K562 (cell line): ENCODE measurements around the gene SPHK2. TPM values are rescaled to one million over a fixed set of nuclear protein-coding genes. Genes with fewer than 3 reads are reported as not detected.

Experiments used
- ATAC-seq: fragments of 200-7000 bp; cut with Tn5 transposase; 3 replicates; pipeline ENCODE4 v1.9.1; 2020; ENCODE audit warnings: moderate library complexity
- BruUV-seq: library from RNA; stranded (reverse); fragments of 400-500 nt; replicated peaks from 2 replicates; lab custom pipeline; 2021; lab: Mats Ljungman, UMichigan
- CTCF ChIA-PET: fragments of 300-600 bp; formaldehyde crosslinking; extraction: SDS; loops from one replicate; lab custom pipeline; 2021; ENCODE audit warnings: low intra/inter-chr PET ratio; lab: Yijun Ruan, JAX
- POLR2A ChIA-PET: fragments of 300-600, 350-650 bp; sonication (Branson Sonifier 250); formaldehyde crosslinking; extraction: SDS; loops from one replicate; lab custom pipeline; 2021; ENCODE audit warnings: antibody characterized with exemption, inconsistent platforms; lab: Yijun Ruan, JAX
- DNase-seq, 4 experiments: peaks; one replicate each; pipeline versions ENCODE4 v3.0.0 to v3.0.0-alpha.2; 2011 to 2018; ENCODE audit warnings: low spot score in 3 of 4, mixed read lengths in 3 of 4; ENCODE audit errors: extremely low read depth in 1 of 4
- FAIRE-seq: peaks from 2 replicates; lab custom pipeline; 2011; peaks lifted over from hg19 to GRCh38; lab: Jason Lieb, UNC
- H2AFZ ChIP-seq: 2 replicates; pipeline ENCODE4 v1.6.0; 2011; ENCODE audit warnings: low read depth, low read length, control low read depth, inconsistent platforms
- H3K27ac ChIP-seq: fragments of 200-600 bp; 3 replicates; pipeline ENCODE4 v1.8.0; 2011; ENCODE audit warnings: low read depth, mild to moderate bottlenecking, control low read depth, inconsistent platforms, low read length, moderate library complexity, mixed read lengths; ENCODE audit errors: extremely low read depth
- H3K27me3 ChIP-seq, 2 experiments: fragments of 300-600 bp in 1 of 2; 2 replicates in 1 of 2; 3 replicates in 1 of 2; pipeline versions ENCODE4 v1.6.0 to v1.8.0; 2011; ENCODE audit warnings: inconsistent platforms in 2 of 2, low read length in 2 of 2, mild to moderate bottlenecking in 1 of 2, mixed read lengths in 1 of 2, moderate library complexity in 1 of 2; ENCODE audit not compliant: control insufficient read depth in 2 of 2, insufficient read depth in 2 of 2
- H3K36me3 ChIP-seq: fragments of 300-600 bp; 3 replicates; pipeline ENCODE4 v1.8.0; 2011; ENCODE audit warnings: mild to moderate bottlenecking, low read length, inconsistent platforms; ENCODE audit not compliant: control insufficient read depth, insufficient read depth
- H3K4me1 ChIP-seq, 2 experiments: fragments of 200-600 bp in 1 of 2; replicated peaks in 1 of 2; 2 replicates in 1 of 2; 3 replicates in 1 of 2; pipeline versions ENCODE4 v1.5.1 to v1.8.0; 2011; ENCODE audit warnings: inconsistent platforms in 2 of 2, low read length in 2 of 2, mild to moderate bottlenecking in 1 of 2, mixed read lengths in 1 of 2, moderate library complexity in 1 of 2; ENCODE audit not compliant: control insufficient read depth in 2 of 2, insufficient read depth in 2 of 2
- H3K4me2 ChIP-seq: 2 replicates; pipeline ENCODE4 v1.6.1; 2011; ENCODE audit warnings: low read length, control low read depth, inconsistent platforms, mixed read lengths; ENCODE audit not compliant: insufficient read depth
- H3K4me3 ChIP-seq: fragments of 200-600 bp; sonication (generic), shearing (Covaris generic); 2 replicates; pipeline ENCODE4 v1.5.1; 2016; ENCODE audit warnings: control low read depth, inconsistent platforms
- H3K79me2 ChIP-seq: fragments of 200-600 bp; 3 replicates; pipeline ENCODE4 v1.8.0; 2011; ENCODE audit warnings: low read length, inconsistent platforms; ENCODE audit not compliant: control insufficient read depth, insufficient read depth
- H3K9ac ChIP-seq, 2 experiments: 2 replicates each; pipeline versions ENCODE4 v1.6.0 to v1.6.1; 2011; ENCODE audit warnings: low read depth in 2 of 2, low read length in 2 of 2, control low read depth in 1 of 2, inconsistent platforms in 1 of 2, mild to moderate bottlenecking in 1 of 2, mixed read lengths in 1 of 2; ENCODE audit not compliant: insufficient read depth in 1 of 2
- H3K9me1 ChIP-seq: one replicate; pipeline ENCODE4 v1.6.0; 2011; ENCODE audit warnings: inconsistent platforms, mild to moderate bottlenecking, low read length, moderate library complexity; ENCODE audit not compliant: control insufficient read depth, insufficient read depth
- H3K9me3 ChIP-seq: replicated peaks from 2 replicates; pipeline ENCODE4 v1.5.1; 2011; ENCODE audit warnings: low read depth, low read length, inconsistent platforms; ENCODE audit not compliant: control insufficient read depth, insufficient read depth
- H4K20me1 ChIP-seq: replicated peaks from 2 replicates; pipeline ENCODE4 v1.6.1; 2011; ENCODE audit warnings: low read length, inconsistent platforms, mixed read lengths; ENCODE audit not compliant: control insufficient read depth, insufficient read depth
- KLF1 ChIP-seq: fragments of 450-650 bp; IDR thresholded peaks from 2 replicates; pipeline ENCODE4 v1.6.1; 2016; ENCODE audit warnings: missing genetic modification characterization, missing compliant biosample characterization
- TRIM25 ChIP-seq: fragments of 450-650 bp; IDR thresholded peaks from 2 replicates; pipeline ENCODE4 v1.7.0; 2016; ENCODE audit warnings: borderline replicate concordance
- ZFP36 ChIP-seq: fragments of 150-350 bp; IDR thresholded peaks from 2 replicates; pipeline ENCODE4 v1.6.1; 2018; ENCODE audit warnings: low read length, low read depth; ENCODE audit not compliant: partially characterized antibody
- WGBS: fragments of 100-300 bp; shearing (Covaris generic); methylation state at CpG from one replicate; pipeline ENCODE4 v1.1.6; 2016; ENCODE audit warnings: low coverage, mixed read lengths; ENCODE audit not compliant: insufficient coverage; ENCODE audit errors: missing lambda C conversion rate; 5-methylcytosine and 5-hydroxymethylcytosine counted together
- in situ Hi-C: fragments of 300-500 bp; cut with MboI; formaldehyde crosslinking; loops from 4 replicates; pipeline ENCODE4 v1.15.0; 2018; ENCODE audit warnings: inconsistent platforms, mixed read lengths
- intact Hi-C: fragments of 100-400 bp; cut with micrococcal nuclease; formaldehyde crosslinking; loops from 2 replicates; pipeline ENCODE4 v1.14.2; 2022
- polyA plus RNA-seq, 8 experiments: library from polyadenylated mRNA; depleted of rRNA in 4 of 8; stranded (reverse) in 5 of 8; unstranded in 3 of 8; fragments of >200 nt; fragmentation: Nextera tagmentation in 2 of 8; fragmentation: Illumina TruSeq in 1 of 8; extraction: Ambion mirVana in 2 of 8; extraction: Trizol in 1 of 8; gene quantifications; 2 replicates each; pipeline versions ENCODE4 v1.2.1 to v1.2.3, GENCODE V29; 2011 to 2014; ENCODE audit warnings: inconsistent platforms in 1 of 8, missing spikeins in 1 of 8
- total RNA-seq, 7 experiments: library from RNA; depleted of rRNA in 6 of 7; stranded (reverse); fragments of >200 nt in 6 of 7; fragmentation: Illumina TruSeq in 2 of 7; extraction: Trizol in 2 of 7; gene quantifications; 2 replicates each; pipeline versions ENCODE4 v1.2.1 to v1.2.3, GENCODE V29; 2011 to 2021; ENCODE audit warnings: low replicate concordance in 1 of 7

Gene SPHK2
- total and polyA plus RNA-seq, 9 of the 15 experiments (the other 6 are each of a cell fraction or from before 2014, with no cell fraction given), result 0.10 to 15.2 (median 2.9) TPM

- POLR2A ChIA-PET, result interaction anchor here (0.5 to 2.3 kb wide), 2 partner anchors 10 to 21 kb away, joined by 3 to 9 read pairs; no protein-coding TSS in a partner anchor
- H3K36me3 ChIP-seq, result no peaks in the 10 kb centered on the region
- CTCF ChIA-PET, result no interaction called here
- no peak overlapping the region for H3K4me3 ChIP-seq
- TF ChIP-seq TRIM25 (no peak), KLF1 (no peak), ZFP36 (peak; percentile 26)
- H3K9me3 ChIP-seq, result no peaks in the 10 kb centered on the region
- H3K27me3 ChIP-seq, result peaks cover 0 to 7% of the 10 kb centered on the region in 2 experiments; a peak in 2 of 5 replicates
- FAIRE-seq (no peak), DNase-seq (no peak), ATAC-seq (no peak)
- WGBS, result 52% methylated on average over 6 of the region's 6 CpGs
- no peak overlapping the region for H3K4me2 ChIP-seq
- in situ Hi-C loops, result loop anchor here (25.0 kb wide), 1 partner anchor 1516 kb away; no protein-coding TSS in a partner anchor
- peak overlapping the region in 1 of 2 experiments; percentile 35; a peak in 1 of 4 replicates for H3K9ac ChIP-seq
- peaks cover 2% of the 10 kb centered on the region for H3K9me1 ChIP-seq
- intact Hi-C loops, result no loop called here
- BruUV-seq, result no TSS peak
- H3K4me1 ChIP-seq, result peaks cover 0 to 31% of the 10 kb centered on the region in 2 experiments; a peak in 2 of 5 replicates
- no peak overlapping the region for H2AFZ ChIP-seq
- no peaks in the 10 kb centered on the region for H3K79me2 ChIP-seq
- no peak overlapping the region for H3K27ac ChIP-seq
- H4K20me1 ChIP-seq, result 0 out of 2 replicates have a peak, but pooled peaks cover 2% of the 10 kb centered on the region
Measured at GRCh38 chr19:48595833-48596232, 23.5 kb upstream of the SPHK2 start.
